ENCODE data around the gene GRIK1.

Gene GRIK1

GRCh38 chr21:29810871-29811270 is 128.9 kb downstream of the GRIK1 start:
- Histone ChIP-seq H3K4me1 (no peaks in the 10 kb centered on the region), H3K36me3 (replicated peaks) (no peaks in the 10 kb centered on the region), H3K4me3 (no peak overlapping the region), H3K27me3 (ENCODE audit: low read depth) (no peaks in the 10 kb centered on the region), H3K9me3 (no peaks in the 10 kb centered on the region)
- in situ Hi-C loops (cut with MboI; ENCODE audit: low sequenced_read_pairs), result no loop called here
- no peak for DNase-seq (ENCODE audit: low spot score in 2 of 2)

- no peaks in the 10 kb centered on the region for H3K27me3 ChIP-seq (ENCODE audit: low read depth)
- no peaks in the 10 kb centered on the region for H3K36me3 ChIP-seq (replicated peaks)
- in situ Hi-C loops (cut with MboI; ENCODE audit: low sequenced_read_pairs), result no loop called here
- H3K4me1 ChIP-seq, result no peaks in the 10 kb centered on the region
- no peak overlapping the region for H3K4me3 ChIP-seq
- 0 out of 2 replicates have a peak, but pooled peaks cover 5% of the 10 kb centered on the region for H3K9me3 ChIP-seq
- DNase-seq (ENCODE audit: low spot score in 2 of 2), result no peak
Measured at GRCh38 chr21:29808153-29808552, 131.6 kb downstream of the GRIK1 start.

DNA sequence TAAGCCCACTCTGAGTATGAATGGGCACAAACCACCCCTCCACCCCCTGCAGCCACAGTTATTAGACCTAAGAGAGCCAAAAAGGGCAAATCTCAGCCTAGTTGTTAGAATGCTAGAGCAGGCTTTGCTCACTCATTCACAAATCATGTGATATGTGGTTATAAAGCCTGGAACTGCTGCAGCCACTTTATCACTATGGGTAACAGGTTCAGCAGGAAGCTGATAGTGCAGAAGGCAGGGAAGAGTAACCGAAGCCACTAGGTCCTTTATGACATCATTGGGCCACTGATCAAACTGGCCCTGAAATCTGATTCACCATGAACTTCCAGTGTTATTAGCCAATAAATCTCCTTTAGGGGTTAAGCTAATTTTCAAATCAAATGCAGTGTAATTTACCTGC is 134.7 kb downstream of the GRIK1 start:
- 0 out of 2 replicates have a peak, but pooled peaks cover 5% of the 10 kb centered on the region for H3K9me3 ChIP-seq
- no peaks in the 10 kb centered on the region for H3K36me3 ChIP-seq (replicated peaks)
- in situ Hi-C loops (cut with MboI; ENCODE audit: low sequenced_read_pairs), result no loop called here
- no peaks in the 10 kb centered on the region for H3K4me1 ChIP-seq
- H3K27me3 ChIP-seq (ENCODE audit: low read depth), result no peaks in the 10 kb centered on the region
- no peak for DNase-seq (ENCODE audit: low spot score in 2 of 2)
- H3K4me3 ChIP-seq, result no peak overlapping the region

DNA sequence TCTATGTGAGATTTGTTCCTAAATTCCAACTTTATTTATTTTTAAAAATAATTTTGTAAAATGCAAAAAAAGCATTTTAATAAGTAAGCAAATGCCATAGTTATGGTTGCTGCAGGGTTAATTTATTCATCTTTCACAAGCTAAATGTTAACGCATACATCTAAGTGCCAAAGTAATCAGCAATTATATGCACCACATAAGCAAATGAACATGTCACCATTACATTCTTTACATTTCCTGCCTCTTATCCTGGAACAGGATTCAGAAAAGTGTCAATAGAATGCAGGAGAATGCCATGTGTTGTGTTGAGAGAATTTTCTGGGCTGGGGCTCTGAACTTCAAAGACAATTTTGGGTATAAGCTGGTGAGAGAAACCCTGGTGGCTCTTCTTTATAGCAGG is 136.6 kb downstream of the GRIK1 start:
- H3K4me1 ChIP-seq, result no peaks in the 10 kb centered on the region
- no peak overlapping the region for H3K4me3 ChIP-seq
- no peak for DNase-seq (ENCODE audit: low spot score in 2 of 2)
- in situ Hi-C loops (cut with MboI; ENCODE audit: low sequenced_read_pairs), result no loop called here
- no peaks in the 10 kb centered on the region for H3K36me3 ChIP-seq (replicated peaks)
- no peaks in the 10 kb centered on the region for H3K27me3 ChIP-seq (ENCODE audit: low read depth)
- H3K9me3 ChIP-seq, result 0 out of 2 replicates have a peak, but pooled peaks cover 5% of the 10 kb centered on the region

- no peak for DNase-seq (ENCODE audit: low spot score in 2 of 2)
- in situ Hi-C loops (cut with MboI; ENCODE audit: low sequenced_read_pairs), result no loop called here
- 0 out of 2 replicates have a peak, but pooled peaks cover 5% of the 10 kb centered on the region for H3K9me3 ChIP-seq
Measured at GRCh38 chr21:29801122-29801521, 138.7 kb downstream of the GRIK1 start.

DNA sequence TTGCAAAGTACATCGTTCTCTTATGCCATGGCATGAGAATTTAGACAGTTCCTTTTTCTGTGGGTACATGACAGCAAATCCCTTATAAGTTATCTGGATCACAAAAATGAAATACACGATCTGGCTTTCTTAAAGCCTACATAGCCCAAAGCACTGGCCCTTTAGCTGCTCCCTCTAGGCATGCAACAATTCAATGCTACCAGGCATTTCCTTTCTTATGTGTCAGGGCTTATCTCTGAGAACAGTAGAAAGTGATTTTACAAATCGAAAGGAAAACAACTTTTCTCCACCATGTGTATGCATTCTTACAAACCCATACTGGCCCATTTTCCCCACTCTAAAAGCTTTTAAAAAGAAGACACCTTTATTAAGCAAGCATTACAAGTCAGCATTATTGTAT is 139.7 kb downstream of the GRIK1 start:
- in situ Hi-C loops (cut with MboI; ENCODE audit: low sequenced_read_pairs), result no loop called here
- no peak for DNase-seq (ENCODE audit: low spot score in 2 of 2)
- H3K27me3 ChIP-seq (ENCODE audit: low read depth), result no peaks in the 10 kb centered on the region
- H3K36me3 ChIP-seq (replicated peaks), result no peaks in the 10 kb centered on the region
- H3K4me3 ChIP-seq, result no peak overlapping the region
- H3K9me3 ChIP-seq, result no peaks in the 10 kb centered on the region
- no peaks in the 10 kb centered on the region for H3K4me1 ChIP-seq

More at GRCh38 chr21:29801122-29801521, 138.7 kb downstream of the GRIK1 start:
- Histone ChIP-seq H3K36me3 (replicated peaks) (no peaks in the 10 kb centered on the region), H3K27me3 (ENCODE audit: low read depth) (no peaks in the 10 kb centered on the region), H3K4me1 (no peaks in the 10 kb centered on the region), H3K4me3 (no peak overlapping the region)

DNA sequence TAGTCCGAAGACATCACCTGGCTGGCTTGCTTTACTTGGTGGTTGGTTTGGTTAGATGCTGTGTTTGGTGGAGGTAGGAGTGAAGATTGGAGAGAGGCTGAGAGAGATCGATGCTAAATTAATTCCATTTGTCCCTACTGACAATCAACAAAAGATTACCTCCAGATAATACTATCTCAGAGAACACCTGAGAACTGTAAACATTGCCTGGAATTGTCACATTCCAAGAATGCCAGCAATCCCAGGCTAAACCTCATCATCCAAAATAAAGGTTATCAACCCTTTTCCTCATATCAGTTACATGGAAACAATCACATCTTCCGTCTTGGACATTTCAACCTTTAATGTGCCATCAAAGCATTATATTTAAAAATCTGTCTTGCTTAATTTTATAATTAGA is 141.0 kb downstream of the GRIK1 start:
- no peak for DNase-seq (ENCODE audit: low spot score in 2 of 2)
- Histone ChIP-seq H3K27me3 (ENCODE audit: low read depth) (no peaks in the 10 kb centered on the region), H3K9me3 (no peaks in the 10 kb centered on the region), H3K4me1 (no peaks in the 10 kb centered on the region), H3K36me3 (replicated peaks) (no peaks in the 10 kb centered on the region), H3K4me3 (no peak overlapping the region)
- in situ Hi-C loops (cut with MboI; ENCODE audit: low sequenced_read_pairs), result no loop called here

- Histone ChIP-seq H3K4me1 (no peaks in the 10 kb centered on the region), H3K4me3 (no peak overlapping the region), H3K27me3 (ENCODE audit: low read depth) (no peaks in the 10 kb centered on the region), H3K36me3 (replicated peaks) (no peaks in the 10 kb centered on the region), H3K9me3 (no peaks in the 10 kb centered on the region)
- in situ Hi-C loops (cut with MboI; ENCODE audit: low sequenced_read_pairs), result no loop called here
- DNase-seq (ENCODE audit: low spot score in 2 of 2), result no peak
Measured at GRCh38 chr21:29797155-29797554, 142.6 kb downstream of the GRIK1 start.

- H3K36me3 ChIP-seq (replicated peaks), result no peaks in the 10 kb centered on the region
- DNase-seq (ENCODE audit: low spot score in 2 of 2), result no peak
- no peaks in the 10 kb centered on the region for H3K4me1 ChIP-seq
- H3K9me3 ChIP-seq, result no peaks in the 10 kb centered on the region
- in situ Hi-C loops (cut with MboI; ENCODE audit: low sequenced_read_pairs), result no loop called here
- H3K27me3 ChIP-seq (ENCODE audit: low read depth), result no peaks in the 10 kb centered on the region
- no peak overlapping the region for H3K4me3 ChIP-seq
Measured at GRCh38 chr21:29793712-29794111, 146.1 kb downstream of the GRIK1 start.

GRCh38 chr21:29789393-29789792 is 150.4 kb downstream of the GRIK1 start:
- no peaks in the 10 kb centered on the region for H3K4me1 ChIP-seq
- H3K9me3 ChIP-seq, result no peaks in the 10 kb centered on the region
- H3K36me3 ChIP-seq (replicated peaks), result no peaks in the 10 kb centered on the region
- H3K27me3 ChIP-seq (ENCODE audit: low read depth), result no peaks in the 10 kb centered on the region
- no peak for DNase-seq (ENCODE audit: low spot score in 2 of 2)
- in situ Hi-C loops (cut with MboI; ENCODE audit: low sequenced_read_pairs), result no loop called here
- H3K4me3 ChIP-seq, result no peak overlapping the region

- H3K4me3 ChIP-seq, result no peak overlapping the region
- no peaks in the 10 kb centered on the region for H3K27me3 ChIP-seq (ENCODE audit: low read depth)
- H3K36me3 ChIP-seq (replicated peaks), result no peaks in the 10 kb centered on the region
- no peak for DNase-seq (ENCODE audit: low spot score in 2 of 2)
- H3K9me3 ChIP-seq, result no peaks in the 10 kb centered on the region
- no peaks in the 10 kb centered on the region for H3K4me1 ChIP-seq
- in situ Hi-C loops (cut with MboI; ENCODE audit: low sequenced_read_pairs), result no loop called here
Measured at GRCh38 chr21:29788752-29789151, 151.0 kb downstream of the GRIK1 start.

DNA sequence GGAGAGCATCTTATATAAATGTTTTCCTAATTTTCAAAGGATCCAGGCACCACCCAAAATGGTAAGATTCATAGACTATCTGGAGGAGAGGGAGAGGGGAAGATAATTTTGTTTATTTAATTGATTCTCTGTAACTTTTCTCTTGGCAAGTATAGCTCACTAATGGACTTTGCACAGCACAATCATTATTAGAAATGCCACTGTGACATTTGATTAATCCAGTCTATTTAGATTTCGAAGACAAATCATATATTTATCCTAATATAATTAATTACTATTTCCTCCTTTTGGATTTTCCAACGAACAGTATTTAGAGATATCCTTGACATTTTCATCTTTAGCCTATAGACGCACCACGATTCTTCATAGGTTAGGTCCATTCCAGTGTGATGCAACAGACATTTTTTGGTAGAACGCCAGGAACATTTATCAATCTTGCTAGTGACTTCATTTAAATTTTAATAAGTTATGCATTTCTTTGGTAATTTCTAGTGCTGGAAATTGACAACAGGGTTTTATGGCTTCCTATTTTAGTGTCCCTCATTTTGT is 152.4 kb downstream of the GRIK1 start:
- in situ Hi-C loops (cut with MboI; ENCODE audit: low sequenced_read_pairs), result no loop called here
- no peak overlapping the region for H3K4me3 ChIP-seq
- H3K4me1 ChIP-seq, result no peaks in the 10 kb centered on the region
- no peaks in the 10 kb centered on the region for H3K36me3 ChIP-seq (replicated peaks)
- H3K9me3 ChIP-seq, result no peaks in the 10 kb centered on the region; the same call in 1 of the 2 replicates
- no peak for DNase-seq (ENCODE audit: low spot score in 2 of 2)
- no peaks in the 10 kb centered on the region for H3K27me3 ChIP-seq (ENCODE audit: low read depth)

DNA sequence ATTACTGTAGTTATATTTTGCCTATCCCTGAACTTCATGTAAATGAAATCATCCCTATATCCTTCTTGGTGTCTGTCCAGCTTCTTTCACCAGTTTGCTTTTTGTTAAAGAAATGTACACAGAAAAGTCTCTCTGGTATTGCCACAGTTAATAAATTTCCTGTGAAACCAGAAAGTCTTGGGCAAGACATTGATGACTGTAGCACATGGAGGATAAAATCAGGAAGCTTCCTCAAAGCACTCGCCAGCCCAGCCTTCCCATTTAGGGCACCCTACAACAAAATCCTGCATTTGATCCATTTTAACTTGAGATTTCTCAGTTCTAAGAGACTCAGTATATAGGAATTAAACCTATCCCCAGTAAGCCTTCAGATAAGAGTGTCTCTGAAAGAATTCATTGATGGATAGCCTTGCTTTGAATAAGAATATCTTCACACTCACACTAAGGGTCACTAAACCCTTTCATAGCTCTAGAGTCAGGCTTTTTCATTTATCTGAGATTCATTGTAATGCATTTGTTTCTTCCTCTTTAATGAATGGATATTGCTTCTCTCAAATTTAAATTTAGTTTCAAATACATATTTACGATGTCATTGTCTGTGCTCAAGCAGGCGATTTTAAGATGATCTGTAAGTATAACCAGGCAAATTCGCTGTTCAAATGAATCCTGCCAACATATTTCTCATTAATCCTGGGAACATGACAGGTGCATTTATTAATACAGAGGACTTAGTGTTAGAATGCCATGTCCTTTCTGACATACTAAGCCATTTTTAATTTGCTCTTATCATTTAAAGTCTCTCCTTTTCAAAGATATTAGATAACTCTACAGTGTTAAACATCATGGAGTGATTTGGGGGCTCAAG is 153.1 kb downstream of the GRIK1 start:
- H3K27me3 ChIP-seq (ENCODE audit: low read depth), result no peaks in the 10 kb centered on the region
- no peaks in the 10 kb centered on the region for H3K4me1 ChIP-seq
- H3K4me3 ChIP-seq, result no peak overlapping the region
- DNase-seq (ENCODE audit: low spot score in 2 of 2), result no peak
- no peaks in the 10 kb centered on the region; the same call in 1 of the 2 replicates for H3K9me3 ChIP-seq
- H3K36me3 ChIP-seq (replicated peaks), result no peaks in the 10 kb centered on the region
- in situ Hi-C loops (cut with MboI; ENCODE audit: low sequenced_read_pairs), result no loop called here

GRCh38 chr21:29777160-29777559 is 162.6 kb downstream of the GRIK1 start:
- H3K9me3 ChIP-seq, result peaks cover 3% of the 10 kb centered on the region; the same call in 1 of the 2 replicates
- in situ Hi-C loops (cut with MboI; ENCODE audit: low sequenced_read_pairs), result no loop called here
- no peaks in the 10 kb centered on the region for H3K27me3 ChIP-seq (ENCODE audit: low read depth)
- no peaks in the 10 kb centered on the region for H3K36me3 ChIP-seq (replicated peaks)
- no peak overlapping the region for H3K4me3 ChIP-seq
- H3K4me1 ChIP-seq, result no peaks in the 10 kb centered on the region
- DNase-seq (ENCODE audit: low spot score in 2 of 2), result no peak
